GM19025 (cell line): Measurements from ENCODE around the gene CDHR4.
"Not testable (repeated sequence)": the region's sequence is repeated elsewhere in the genome, so short reads cannot be mapped to it uniquely, and the experiment has no call there.

Experiments
- ATAC-seq: cut with Tn5 transposase; IDR thresholded peaks from one replicate; pipeline ENCODE4 v1.9.1; 2021; ENCODE audit warnings: mild to moderate bottlenecking, low read depth, moderate library complexity; ENCODE audit not compliant: unreplicated experiment

Gene CDHR4, protein sequence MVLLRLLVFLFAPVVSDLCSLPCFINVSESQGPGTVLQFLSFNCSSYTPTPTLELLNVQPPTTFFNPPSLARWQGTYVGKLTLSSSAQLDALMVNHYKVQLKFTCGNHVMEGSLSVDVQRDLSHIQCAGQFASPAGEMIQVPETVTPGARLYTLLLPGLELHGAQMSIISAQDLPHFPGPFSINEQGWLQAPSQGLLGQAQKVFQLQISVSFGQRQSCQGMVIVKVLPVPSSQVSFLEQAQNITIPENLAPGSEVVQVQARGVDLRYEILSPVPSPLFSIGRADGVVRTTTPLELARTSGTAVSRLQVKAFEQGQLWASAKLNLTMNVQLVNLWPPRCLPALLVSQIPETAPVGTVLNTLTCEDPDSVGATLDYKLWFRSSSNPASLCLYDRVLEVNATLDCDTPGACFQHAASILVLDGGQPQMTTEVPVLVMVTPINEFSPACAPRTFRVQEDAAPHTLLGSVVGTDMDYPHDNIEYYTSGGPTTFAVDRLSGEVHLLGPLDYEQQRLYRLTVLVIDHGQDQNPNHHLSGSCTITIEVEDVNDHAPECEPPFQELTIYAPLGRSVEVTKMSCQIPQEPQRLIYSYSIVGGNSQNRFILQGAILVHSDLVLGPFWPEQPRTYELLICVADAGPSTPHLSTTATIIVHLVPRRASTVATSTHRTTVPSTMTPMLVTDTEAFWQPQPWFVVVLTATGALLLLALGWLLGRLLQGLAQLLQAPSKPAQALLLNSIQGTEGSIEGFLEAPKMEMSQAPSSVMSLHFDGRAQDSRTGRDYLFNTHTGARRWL

DNA sequence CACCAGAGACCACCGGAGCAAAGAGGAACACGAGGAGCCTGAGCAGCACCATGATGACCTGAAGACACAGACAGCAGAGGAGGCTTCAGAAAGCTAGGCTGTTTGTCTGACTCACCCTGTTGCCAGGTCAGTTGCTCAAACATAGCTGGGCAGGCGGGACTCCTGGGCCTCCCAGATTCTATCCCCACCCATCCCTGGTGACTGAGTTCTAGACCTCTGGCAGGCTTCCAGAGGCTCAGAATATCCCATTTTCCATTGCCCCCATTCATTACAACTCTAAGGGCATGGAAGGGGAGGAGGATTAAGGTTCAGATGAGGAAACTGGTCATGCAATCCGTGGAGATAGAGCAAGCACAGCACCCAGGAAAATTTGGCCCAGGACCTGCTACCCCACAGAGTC, at the start of gene CDHR4:
Gene CDHR4 (minus strand): TSS at position 113 of the 400 bp plus-strand sequence. CDS start 61 bp downstream, at position 52.
- no peak for ATAC-seq

DNA sequence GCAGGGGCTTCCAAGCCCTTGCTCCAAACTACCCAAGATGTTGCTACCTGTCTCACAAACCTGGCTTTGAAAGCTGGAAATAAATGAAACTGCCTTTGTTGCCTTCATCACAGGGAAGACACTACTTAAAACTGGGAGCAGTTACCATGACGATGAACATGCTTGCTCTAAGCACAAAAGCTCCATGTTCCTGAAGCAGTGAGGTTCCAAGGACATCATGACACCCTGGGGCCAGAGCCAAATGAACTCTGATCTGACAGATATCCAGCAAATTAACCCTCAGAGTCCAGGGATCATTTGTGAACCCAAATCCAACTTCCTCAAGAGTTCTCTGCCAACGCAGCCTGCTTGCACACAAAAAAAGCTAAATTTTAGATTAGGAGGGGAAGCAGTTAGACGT, 46.0 kb upstream of the CDHR4 start:
- no peak for ATAC-seq

DNA sequence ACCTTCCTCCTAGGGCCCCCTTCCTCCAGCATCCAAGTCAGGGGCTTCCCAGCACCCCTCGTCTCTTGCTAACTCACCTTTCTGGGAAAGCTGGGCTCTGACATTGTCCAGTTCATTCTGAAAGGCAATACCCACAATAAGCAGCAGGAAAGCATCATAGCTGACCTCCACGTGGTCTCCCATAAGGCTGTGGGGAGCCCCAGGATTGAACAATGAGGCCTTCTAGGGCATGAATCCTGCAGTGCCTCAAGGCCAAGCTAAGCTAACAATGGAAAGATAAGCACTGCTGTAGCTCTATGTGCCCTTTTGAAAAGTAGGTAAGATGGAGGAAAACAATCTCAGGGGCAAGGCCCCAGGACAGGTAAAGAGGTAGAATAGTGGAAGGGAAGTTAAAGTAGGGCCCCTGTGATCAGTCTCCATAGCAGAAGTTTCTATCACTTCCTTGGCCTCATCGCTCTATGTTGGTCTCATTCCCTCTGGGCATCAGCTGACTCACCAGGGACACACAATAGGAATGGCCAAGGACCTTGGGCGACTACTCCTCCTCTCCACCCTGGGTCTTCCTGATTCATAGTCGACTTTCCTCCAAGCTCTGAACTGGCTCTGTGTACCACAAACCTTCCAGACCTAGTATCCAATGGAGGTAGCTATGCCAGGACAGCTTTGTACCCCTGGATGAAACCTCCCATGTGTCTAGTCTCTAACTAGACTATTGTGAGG, 45.0 kb upstream of the CDHR4 start:
- no peak for ATAC-seq

DNA sequence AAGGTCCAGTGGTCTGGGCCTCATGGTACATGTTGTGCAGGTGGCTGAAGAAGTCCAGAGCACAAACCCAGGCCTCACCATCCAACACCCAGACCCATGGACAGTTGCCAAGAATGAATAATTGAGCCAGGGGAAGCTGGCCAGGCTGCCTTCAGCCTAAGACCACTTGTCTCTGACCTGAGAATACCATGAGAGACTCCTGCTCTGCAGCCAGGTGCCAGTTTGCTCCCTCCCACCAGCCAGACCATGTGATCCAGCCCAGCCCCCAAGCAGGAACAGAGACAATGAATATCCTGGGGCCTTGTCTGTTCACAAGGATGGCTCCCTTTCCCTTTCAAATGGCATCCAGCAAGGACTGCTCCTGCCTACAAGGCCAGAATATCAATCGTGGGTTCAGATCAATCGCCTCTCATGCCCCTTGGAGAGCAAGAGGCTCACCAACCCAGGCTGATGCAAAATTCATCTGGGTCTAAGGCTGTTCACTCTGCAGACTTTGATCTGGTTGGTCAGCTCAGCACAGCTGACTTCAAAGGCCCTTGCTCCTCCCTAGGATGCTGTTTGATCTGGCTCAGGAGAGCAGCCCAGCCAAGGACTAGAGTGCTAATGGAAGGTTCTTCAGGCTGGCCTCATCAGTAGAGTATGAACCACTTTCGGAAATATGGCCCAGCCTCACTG, 43.3 kb upstream of the CDHR4 start:
- no peak for ATAC-seq

DNA sequence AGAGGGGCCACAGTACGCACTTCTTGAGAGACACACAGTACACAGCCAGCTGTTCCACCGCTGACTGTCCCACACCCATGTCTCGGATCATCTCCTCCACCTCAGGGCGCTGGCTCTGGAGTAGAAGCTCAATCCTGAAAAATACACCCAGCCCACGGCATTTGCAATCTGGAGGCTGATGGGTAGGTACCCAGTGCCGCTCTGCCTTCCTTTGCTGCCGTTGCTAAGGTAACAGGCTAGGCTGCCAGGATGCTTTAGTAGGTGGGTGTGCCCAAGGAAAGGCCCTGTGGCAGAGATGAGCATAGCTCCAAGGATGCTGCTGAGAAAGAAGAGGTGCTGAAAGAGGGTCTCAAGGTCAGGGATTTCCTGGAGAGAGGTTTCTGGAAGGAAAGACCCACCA, 42.1 kb upstream of the CDHR4 start:
- no peak for ATAC-seq

DNA sequence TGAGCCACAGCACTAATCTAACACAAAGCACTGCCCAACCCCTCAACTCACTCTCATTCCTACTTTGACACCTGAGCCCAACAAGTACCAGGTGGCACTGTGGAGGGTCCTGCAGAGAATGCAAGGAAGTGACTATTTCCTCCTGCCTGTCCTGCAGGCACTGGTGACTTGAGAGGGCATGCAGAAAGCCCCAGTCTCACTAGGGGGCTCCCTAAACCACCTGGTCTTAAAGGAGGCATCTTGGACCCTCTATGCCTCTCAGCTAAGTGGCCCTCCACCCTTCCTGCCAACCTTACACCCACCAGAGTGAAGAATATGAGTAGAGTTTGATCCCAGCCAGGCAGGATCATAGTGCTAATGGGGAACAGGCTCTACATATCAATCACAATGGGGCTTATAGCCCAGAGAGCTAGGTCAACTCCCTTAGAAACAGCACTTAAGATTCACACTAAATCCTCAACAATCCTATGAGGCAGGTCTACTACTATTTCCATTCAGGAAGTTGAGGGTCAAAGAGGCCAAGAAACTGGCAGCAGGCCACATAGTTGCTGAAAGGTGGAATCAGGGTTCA, 41.5 kb upstream of the CDHR4 start:
- ATAC-seq: no peak

DNA sequence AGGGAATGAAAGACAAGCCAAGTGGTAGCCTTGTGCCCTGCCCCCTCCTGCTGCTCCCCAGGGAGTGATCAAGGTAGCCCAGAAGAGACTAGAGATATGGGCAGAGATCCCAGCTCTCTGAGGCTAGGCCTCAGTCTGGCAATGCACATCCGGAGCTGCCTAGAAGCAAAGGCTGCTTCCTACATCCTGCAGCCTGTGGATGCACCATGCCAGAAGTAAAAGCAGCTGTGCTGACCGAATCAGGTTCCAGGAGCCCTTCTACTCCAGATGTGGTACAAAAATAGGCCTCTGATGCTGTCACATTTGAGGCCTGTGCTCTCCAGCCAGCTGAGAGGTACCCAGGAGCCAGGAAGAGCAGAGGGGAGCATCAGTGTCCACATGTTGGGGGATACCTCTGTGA, 40.7 kb upstream of the CDHR4 start:
- no peak for ATAC-seq

DNA sequence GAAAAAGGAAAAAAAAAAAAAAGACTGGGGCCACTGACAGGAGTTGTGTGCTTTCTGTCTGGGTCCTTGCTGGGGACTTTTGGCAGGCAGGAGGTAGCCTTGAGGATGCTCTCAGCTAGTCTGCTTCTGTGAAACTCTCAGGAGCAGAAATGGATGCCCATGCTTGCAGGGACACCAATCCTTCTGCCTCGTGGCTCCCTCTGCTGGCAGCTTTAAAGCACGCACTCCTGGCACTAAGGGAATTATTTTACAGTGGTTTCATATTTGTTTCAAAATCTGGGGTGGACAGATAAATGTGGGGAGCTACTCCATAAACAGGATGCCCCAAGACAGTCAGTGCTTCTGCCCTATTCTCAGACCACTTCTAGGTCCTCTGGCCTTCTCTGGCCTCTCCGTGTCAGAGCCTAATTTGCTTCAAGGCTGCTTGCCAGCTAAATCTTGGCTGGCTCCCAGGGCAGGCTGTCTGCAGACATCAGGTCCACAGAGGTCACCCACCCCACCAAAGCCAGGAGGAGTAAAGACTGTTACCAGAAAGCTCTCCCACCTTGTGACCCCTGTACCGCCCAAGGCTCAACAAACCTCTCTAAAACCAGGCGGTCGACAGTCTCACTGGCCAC, 39.6 kb upstream of the CDHR4 start:
- ATAC-seq: no peak

DNA sequence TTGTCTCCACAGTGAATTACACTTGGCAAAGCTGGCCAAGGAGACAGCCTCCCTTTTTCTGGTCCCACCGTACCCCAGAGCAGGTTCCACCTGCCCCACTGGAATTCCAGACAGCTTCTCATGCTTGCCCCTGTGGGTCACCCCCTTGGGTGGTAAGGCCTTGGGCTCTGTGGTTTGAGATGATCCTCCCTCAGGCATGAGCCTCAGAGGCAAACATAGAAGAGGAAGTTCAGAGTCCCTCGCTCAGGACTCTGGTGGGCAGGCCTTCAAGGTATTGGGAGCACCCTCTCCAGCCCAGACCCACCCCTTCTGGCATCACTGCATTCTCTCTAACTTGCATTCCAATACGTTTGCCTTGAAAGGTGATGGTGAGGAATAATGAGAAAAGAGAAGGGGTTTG, 31.7 kb upstream of the CDHR4 start:
- no peak for ATAC-seq

DNA sequence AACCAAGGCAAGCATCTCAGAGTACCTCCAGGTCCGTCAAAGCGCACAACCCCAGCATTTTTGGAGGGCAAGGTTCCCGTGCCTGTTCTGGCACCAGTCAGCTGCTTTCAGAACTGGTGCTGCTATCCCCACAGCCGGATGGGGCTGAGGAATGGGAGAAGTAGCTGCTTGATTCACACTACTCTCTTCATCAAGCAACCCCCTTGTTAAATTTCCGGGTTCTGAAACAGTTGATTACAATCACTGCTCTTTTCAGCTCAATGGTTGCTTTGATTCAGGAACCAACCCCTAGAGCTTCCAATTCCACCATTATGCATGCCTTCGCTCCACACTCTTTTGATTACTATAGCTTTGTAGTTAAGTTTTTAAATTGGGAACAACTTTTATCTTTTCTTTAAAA, 26.3 kb upstream of the CDHR4 start:
- no peak for ATAC-seq

DNA sequence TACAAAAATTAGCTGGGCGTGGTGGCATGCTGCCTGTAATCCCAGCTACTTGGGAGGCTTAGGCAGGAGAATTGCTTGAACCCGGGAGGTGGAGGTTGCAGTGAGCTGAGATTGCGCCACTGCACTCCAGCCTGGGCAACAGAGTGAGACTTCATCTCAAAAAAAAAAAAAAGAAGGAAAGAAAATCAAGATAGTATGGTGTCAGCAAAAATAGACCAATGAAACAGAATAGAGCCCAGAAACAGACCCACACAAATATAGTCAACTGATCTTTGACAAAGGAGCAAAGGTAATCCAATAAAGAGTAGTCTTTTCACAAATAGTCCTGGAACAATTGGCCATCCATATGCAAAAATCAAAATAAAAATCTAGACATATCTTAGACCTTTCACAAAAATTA, 23.5 kb upstream of the CDHR4 start:
- not testable (repeated sequence) for ATAC-seq

DNA sequence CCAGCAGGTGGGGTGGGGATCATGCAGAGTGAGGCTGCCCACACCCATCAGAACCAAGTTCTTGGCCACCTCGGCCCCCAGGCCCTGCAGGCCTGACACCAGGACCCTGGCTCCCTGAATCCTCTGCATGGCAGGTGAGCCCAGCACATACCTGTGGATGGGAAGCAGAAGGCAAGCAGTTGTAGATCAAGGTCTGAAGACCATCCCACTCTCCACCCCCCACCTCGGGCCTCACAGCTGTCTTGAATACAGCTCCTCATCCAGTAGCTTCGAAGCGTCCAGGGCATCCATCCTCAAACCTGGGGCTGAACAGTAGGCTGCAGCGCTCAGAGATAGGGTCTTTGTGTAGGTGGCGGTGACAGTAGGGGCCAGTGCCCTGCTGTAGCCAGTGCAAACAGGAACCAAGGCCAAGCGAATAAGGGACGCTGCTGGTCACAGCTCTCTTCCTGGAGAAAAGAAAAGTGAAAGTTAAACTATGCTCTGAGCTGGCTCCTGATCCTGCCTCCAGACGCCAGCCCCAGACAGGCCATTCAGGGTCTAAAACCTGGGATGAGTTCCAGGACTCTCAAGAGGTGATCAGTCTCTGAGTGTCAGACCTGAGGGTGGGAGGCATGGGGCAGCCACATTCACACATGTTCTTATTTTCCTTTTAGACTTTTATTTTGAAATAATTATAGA, 14.0 kb upstream of the CDHR4 start, which contains the start of gene UBA7:
Gene UBA7 (minus strand): TSS at position 457 of the 678 bp plus-strand sequence. CDS start 166 bp downstream, at position 291.
- no peak for ATAC-seq

DNA sequence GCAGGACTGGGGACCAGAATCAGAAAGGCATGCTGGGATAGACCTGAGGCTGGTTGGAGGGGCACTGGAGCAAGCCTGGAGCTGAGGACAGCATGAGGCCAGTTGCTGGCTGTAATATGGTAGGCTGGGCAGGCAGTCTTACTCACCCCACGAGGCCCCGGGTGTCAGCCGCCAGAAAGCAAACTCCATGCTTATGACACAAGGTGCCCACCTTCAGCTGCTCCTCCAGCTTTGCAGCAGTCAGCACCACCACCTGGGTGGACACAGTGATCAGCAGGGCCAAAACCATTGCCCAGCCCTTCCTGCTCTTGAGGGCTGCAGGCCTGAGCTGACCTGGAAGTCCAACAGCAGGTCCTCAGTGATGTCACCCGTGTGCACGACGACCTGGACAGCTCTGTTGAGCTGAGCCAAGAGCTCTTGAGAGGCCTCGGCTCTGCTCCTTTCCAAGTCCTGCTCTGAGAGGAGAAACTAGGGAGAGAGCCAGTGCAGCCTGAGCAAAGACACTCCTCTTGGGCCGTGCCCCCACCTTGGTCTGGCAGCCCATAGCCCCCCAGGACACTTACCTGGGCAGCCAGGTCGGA, 13.3 kb upstream of the CDHR4 start:
- no peak for ATAC-seq

DNA sequence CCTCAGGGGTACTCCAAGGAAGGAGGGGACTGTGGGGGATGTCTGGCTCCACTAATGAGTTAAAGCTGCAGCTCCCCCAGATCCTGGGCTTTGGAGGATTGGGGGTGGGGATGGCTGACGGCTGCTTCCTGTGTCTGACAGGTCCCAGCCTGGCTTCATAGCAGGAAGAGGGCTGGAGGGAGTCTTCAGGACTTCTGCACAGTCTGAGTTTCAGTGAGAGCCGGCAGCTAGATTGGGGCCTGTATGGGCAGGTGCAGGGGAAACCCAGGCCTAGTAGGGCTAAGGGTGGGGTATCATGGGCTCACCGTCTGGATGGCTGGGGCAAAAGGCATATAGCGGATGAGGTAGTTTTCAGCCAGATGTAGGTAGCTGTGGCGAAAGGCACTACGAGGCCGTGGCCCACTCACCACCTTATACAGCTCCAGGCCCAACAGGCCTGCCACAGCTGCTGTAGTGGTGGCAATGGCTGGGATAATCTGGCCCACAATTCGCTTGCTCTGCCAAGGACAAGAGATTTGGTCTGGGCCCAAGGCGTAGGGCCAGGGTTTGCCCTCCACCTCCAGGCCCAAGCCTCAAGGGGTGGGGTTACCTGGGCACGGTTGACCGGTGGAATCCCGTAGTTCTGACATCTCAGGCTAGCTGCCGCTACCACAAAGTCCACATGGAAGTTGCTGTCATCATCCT, 7.9 kb upstream of the CDHR4 start:
- ATAC-seq: no peak

DNA sequence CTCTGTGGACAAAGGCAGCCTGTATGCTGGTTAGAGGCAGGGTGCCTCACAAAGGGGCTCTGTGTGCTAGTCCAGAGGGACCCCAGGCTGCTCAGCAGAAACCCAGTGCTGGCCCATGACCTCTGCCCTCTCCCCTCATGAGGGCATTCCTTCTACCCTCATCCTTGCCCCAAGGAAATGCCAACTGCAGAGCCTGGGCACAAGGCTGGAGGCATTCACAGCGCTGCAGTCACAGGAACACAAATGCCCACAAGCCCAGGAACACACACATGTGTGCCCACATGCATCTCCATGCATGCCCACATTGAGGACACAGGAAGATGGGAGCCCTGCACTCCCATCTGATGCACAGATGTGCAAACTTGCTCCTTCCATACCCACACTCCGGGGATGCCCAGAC, 7.2 kb upstream of the CDHR4 start:
- ATAC-seq: no peak

DNA sequence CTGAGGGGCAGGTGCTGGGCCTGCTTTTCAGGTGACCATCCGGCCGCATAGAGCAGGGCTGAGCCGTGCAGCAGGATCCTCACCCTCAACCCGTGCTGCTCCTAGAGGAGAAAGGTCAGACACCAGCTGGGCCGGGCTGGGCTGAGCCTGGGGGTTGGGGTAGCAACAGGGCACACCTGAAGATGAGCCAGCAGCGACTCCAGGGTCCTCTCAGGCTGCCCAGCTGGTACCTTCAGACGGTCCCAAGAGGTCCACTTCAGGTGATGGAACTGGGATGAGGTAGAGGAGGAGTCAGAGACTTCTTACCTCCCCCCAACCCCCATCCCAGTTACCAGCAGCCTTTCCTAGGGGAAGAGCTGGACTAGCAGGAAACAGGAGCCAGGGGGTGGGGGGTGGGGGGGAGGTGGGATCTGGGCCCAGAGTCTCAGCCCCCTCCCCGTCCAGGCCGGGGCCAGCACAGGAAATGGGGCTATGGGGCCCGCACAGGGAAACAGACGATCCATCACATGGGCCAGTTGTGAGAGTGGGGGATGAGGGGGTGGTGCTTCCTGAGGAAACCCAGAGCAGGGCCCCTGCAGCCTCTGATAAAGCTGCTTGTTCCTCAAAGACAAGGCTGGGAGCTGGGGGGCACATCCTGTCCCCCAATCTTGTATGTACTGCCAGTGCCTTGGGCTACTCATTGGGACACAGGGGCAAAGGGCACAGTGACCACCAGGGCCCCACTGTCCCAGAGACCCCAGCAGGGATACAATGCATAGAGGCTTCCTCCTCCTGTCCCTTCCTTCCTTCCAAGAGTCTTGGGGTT, 6.4 kb upstream of the CDHR4 start:
- no peak for ATAC-seq

DNA sequence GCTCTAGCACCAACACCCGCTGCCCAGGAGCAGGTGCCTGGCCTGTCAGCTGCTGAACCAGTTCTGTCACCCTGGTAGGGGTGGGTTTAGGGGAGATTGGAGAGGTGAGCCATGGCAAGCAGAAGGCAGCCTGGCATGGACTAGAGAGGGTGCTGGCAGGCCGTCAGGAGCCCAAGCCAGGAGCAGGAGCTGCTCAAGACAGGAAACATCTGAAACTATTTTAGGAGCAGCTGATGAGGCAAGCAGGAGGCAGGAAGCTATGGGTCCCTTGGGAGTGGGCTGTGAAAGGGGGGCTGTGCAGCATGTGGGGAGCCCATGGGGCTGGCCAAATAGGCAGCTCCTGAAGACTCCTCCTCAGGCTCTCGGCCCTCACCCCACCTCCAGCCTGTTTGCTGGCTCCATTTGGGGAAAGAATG, 5.7 kb upstream of the CDHR4 start:
- ATAC-seq: no peak
